Stimulated activated CD4-positive, alpha-beta T cell treated with anti-CD3 and anti-CD28 coated beads, Interleukin-12 subunit alpha, Interleukin-12 subunit beta, amount 100 ng/mL, for 4 hours (primary cell): ENCODE results near the gene COPB2.

ENCODE experiments used
- DNase-seq: peaks from one replicate; pipeline ENCODE4 v3.0.0-alpha.2; 2020

Gene COPB2

DNA sequence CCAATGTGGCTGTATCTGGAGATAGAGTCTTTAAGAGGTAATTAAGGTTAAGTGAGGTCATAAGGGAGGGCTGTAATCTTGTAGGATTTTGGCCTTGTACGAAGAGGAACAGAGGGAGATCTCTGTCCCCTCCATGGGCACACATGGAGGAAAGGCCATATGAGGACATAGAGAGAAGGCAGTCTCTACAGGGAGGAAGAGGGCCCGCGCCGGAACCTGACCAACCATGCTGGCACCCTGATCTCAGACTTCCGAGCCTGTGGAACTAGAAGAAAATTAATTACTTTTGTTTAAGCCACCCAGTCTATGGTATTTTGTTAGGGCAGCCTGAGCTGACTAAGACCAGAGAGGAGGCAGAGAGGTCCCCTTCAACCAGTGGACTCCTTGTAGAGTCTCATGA lies 63.3 kb downstream of the COPB2 start:
- no peak for DNase-seq

DNA sequence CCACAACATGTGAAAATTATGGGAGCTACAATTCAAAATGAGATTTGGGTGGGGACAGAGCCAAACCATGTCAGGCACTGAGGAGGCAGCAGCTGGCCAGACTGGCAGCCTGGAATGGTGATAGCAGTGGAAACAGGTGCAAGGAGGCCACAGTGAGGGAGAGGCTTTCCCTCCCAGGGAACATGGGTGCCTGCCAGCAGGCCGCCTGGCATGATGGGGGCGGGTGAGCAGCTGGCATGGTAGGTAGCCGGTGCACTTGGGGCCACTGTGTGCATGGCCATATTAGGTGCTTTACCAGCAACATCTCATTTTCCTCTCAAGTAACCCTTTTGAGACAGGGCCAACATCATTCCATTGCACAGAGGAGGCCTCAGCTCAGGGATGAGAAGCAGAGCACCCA lies 63.9 kb downstream of the COPB2 start:
- no peak for DNase-seq

- no peak for DNase-seq
Observed at GRCh38 chr3:139324456-139324855, 65.0 kb downstream of the COPB2 start.

GRCh38 chr3:139323146-139323545 lies 66.3 kb downstream of the COPB2 start:
- DNase-seq = no peak

GRCh38 chr3:139322346-139322745 lies 67.1 kb downstream of the COPB2 start:
- DNase-seq = no peak

- no peak for DNase-seq
Observed at GRCh38 chr3:139320551-139321309, 68.7 kb downstream of the COPB2 start.

- no peak for DNase-seq
Observed at GRCh38 chr3:139319428-139320402, 69.7 kb downstream of the COPB2 start.

DNA sequence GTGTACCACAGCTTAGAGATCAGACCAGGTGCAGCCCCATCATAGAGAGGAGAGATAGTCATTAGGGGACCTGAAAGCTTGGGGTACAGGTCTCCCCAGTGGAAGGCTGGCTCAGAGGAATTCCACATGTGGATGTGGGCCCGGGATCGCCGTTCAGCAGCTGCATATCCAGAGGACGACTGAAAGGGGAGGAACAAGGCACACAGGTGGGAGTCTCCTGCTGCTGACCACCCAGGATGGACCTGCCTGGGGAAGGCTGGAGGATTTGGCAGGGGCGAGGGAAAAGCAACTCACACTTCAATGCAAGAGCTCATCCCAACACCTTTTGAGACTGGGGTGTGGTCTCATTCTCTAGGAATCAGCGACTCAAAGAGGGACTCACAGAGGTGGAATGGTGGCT lies 70.6 kb downstream of the COPB2 start:
- DNase-seq = no peak

- no peak for DNase-seq
Observed at GRCh38 chr3:139318431-139318816, 71.0 kb downstream of the COPB2 start.

DNA sequence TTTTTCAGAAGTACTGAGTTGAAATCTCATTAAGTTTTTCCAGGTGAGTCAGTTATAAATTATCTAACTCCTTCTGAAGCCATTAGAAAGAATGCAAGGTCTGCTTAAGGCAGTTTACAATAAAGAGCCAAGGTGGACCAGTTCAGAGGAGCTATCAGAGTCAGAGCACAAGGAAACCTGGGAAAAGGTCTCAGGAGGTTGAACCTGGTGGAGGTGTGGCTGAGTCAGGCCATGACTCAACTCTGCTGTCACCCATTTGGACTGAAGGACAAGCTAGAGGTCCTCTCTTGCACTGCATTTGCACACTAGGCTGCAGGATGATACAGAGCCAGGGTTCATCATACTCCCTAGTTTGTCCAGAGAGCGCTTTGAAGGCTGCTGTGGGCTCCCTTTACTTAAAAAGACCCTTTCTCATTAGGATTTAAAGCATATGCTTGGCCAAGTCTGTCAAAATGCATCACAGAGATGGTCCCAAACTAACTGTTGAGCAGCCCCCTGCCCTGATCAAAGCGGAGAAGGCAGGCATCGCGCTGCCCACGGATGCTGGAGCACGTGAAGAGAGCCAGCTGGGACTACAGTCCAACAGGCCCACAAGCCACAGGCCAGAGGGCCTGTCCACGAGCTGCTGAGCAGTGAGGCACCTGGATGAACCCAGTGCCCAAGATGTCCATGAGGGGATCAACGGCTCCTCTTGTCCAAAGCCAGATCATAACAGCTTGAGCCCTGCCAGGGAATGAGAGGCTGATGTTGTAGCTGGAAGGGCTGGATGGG lies 71.6 kb downstream of the COPB2 start:
- no peak for DNase-seq

- DNase-seq = no peak
Observed at GRCh38 chr3:139317215-139317614, 72.2 kb downstream of the COPB2 start.

GRCh38 chr3:139313921-139314320 lies 75.5 kb downstream of the COPB2 start:
- no peak for DNase-seq

DNA sequence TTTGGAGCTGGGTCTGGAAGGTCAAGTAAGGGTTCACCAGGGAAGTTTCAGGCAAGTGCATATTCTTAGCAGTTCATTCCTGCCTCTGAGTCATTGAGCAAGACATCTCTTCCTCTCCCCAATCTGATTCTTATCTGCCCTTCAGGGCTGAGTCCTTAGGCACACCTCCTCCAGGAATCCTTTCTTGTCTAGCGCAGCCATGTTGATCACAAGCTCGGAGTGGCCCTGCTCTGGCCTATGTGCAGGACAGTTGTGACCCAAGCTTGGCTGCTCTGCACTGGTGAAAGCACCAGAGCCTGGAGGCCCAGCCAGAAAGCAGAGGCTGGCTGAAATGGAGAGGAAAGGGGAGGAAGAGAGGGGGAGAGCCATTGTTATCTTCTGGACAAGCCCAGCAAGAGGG lies 76.5 kb downstream of the COPB2 start:
- DNase-seq = no peak

DNA sequence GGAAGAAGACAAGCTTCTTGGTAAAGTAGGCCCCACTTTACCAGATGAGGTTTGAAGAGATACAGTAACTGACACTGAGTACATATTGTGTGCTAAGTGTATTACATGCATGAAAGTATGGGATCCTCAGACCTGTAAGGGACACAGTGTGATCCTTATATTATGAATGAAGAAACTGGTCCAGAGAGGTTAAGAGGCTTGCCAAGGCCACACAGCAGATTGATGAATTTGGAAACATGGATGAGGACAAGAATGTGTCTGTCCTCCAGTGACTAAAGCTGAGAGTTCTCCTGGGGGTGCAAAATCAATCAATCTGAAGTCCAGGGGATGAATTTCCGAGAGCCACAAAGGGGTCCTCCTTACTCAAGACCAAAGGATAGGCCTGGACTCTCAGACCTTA lies 77.0 kb downstream of the COPB2 start:
- no peak for DNase-seq

DNA sequence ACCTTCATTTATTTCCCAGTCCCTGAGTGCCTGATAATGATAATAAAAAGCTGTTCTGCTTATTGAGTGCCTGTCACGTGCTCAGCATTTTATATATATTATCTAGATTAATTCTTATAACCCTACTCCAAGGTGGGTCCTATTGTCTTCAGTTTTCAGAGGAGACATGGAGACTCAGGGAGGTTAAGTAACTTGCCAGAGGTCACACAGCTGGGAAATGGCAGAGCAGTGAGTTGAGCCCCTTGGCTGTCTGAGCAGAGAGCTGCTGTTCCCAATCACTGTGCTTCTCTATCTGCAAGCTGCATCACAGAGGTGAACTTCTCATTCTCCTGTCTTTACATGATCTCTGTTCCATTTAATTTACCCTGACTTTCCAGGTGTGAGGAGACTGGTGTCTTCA lies 77.9 kb downstream of the COPB2 start:
- no peak for DNase-seq

DNA sequence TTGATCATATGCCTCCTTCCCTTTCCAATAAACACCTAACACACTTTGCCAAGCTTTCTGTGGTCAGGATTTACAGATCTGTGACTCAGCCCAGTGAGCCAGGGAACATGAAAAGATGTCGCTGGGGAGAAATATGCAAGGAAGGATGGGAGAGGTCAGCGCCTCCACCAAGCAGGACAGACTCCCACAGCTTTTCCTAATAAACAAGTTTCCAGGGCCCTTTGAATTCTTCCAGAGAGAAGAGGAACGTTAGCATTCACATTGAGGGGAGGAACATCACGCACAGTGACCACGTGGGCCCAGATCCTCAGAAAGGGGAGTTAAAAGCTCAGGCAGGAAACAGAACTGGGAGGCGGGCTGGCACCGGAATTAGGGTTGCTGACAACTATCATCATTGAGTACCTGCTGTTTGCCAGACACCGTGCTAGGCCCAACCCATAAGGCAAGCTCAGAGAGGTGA lies 78.9 kb downstream of the COPB2 start:
- no peak for DNase-seq

DNA sequence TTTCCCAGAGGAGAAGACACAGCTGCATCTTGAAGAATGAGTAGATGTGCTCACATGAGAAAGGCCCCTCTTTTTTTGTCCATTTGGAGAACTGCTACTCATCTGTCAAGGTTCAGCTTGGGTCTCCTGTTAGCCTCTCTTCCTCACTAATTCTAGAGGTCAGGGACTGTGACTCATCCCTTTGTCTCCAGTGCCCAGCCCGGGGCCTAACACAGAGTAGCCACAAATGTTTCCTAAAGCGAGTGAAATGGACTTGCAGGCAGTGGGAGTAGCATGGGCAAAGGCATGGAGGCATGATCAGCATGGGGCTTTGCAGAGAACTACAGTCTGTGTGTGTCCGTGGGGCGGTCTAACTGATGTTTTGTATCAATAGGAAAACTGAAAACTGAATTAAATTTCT lies 79.6 kb downstream of the COPB2 start:
- no peak for DNase-seq

GRCh38 chr3:139309061-139309591 lies 80.3 kb downstream of the COPB2 start:
- DNase-seq = no peak

DNA sequence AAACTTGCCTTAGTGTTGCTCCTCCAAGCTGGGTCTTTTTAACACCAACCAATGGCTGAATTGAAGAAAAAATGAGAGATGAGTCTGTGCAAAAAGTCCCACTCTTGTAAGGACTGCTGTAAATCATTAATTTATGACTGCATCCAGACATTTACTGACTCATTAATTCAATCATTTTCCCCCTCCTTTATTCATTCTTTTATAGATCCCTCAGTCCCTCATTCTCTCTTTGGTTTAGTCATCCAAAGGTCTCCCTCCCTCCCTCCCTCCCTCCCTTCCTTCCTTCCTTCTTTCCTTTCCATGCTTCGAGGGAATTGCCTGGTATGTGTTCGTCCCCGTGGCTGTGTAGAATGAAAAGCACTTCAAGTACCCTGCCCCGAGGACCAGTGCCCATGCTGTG lies 80.9 kb downstream of the COPB2 start:
- no peak for DNase-seq

GRCh38 chr3:139307601-139308555 lies 81.6 kb downstream of the COPB2 start:
- no peak for DNase-seq
